ENCODE measurements around the gene MBD4.
"Not testable (repeated sequence)": the region's sequence is repeated elsewhere in the genome, so short reads cannot be mapped to it uniquely, and the experiment has no call there.

MBD4 gene

DNA sequence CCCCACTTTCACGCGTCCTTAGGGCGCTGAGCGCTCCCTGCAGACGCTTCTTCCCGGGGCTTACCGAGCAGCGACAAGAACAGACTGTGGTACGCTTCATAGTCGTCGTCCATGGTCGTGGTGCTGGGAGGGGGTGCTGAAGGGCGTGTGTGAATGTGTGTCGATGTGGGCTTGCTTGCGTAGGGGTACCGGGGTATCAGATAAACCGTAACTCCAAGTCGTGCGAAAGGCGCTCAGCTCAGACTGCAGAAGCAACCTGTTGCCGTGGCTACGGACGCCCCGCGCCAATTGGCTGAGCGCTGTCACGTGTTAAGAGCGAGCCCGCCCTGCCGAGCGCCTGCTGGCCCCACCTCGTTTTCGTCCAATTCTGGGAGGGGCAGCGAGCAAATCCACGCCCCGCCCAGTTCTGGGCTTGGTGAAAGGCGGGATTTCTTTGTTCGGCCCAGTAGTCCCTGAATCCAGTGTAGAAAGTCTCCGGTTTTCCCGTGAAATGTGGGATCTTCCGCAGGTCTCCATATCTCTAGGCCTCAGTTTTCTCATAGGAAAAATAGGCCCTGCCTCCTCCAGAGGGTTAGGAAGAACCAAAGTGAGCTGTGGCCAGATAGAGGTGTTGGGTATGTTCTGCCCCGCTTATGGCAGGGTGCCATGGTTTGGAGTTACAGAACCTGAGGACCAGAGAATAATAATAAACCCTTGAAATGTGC lies 11.2 kb downstream of the MBD4 start, which contains the start of gene EFCAB12:
Gene EFCAB12 (minus strand): TSS at position 261 of the 704 bp plus-strand sequence. CDS start 148 bp downstream, at position 113.
- DNase-seq: peak; percentile 94

DNA sequence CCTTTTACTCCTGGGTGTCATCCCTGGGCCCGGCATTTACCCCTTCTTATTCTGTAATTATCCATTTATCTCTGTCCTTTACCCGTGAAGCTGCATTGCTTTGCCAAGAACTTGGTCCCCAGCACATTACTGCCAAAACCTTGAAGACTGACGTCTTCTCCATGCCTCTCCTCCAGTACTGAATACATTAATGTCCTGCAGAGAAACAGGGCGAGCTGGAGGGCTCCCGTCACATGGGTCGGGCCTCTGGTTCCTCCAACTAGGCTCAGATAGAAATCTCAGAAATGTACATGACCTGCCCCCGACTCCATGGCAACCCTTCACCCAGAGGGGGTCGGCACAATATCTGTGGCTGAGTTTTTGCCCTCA lies 11.8 kb downstream of the MBD4 start:
- no peak for DNase-seq

GRCh38 chr3:129425619-129426018 lies 14.1 kb downstream of the MBD4 start:
- no peak for DNase-seq

DNA sequence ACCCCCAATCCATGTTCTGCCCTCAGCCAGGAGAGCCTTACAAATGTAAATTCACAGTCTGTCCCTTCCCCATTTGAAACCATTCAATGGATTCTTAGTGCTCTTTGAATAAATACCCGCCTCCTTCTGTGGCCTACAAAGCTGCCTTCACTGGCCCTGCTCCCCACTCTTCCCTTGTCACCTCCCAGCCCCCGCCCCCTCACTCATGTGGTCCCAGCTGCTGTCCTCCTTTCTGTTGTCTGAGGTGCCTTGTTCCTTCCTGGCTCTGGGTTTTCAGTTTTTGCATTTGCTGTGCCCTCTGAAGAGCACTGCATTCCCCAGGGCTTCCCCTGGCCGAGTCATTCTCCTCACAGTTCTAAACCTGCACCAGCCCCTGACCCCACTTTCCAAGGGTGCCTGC lies 14.5 kb downstream of the MBD4 start:
- DNase-seq: no peak

DNA sequence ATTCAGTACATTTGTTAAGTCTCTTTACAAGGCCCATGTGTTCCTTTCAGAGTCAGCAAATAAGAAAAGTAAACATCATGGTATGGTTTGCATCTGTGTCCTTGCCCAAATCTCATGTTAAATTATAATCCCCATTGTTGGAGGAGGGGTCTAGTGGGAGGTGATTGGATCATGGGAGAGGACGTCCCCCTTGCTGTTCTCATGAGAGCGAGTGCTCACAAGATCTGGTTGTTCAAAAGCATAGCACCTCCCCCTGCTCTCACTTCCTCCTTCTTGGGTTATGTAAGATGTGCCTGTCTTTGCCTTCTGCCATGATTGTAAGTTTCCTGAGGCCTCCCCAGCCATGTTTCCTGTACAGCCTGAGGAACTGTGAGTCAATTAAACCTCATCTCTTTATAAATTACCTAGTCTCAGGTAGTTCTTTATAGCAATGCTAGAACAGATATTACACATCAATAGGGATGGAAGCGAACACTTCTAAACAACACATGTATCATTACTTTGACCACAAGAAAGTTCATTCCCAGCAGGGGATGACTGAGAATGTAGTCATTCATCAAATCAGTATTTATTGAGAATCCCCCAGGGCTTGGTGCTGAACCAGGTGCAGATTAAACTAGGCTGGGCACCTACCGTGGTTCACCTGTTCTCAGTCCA lies 15.4 kb downstream of the MBD4 start:
- DNase-seq: no peak

DNA sequence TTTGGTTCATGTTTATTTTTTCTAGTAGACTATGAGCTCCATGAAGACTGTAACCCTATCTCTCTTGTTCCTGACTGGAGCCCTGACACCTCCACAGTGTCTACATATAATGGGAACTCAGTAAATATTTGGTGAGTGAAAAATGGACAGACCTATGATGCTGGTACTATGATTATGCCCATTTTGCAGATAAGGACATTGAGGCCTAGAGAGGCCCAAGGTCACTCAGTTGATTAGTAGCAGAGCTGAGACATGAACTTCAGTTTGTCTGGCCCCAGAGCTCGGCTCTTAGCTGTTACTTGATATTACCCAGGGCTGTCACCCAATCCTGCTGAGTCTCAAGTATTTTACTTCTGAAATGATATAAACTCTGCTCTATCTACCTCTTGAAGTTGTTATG lies 16.9 kb downstream of the MBD4 start:
- no peak for DNase-seq

GRCh38 chr3:129421988-129422745 lies 17.6 kb downstream of the MBD4 start:
- no peak for DNase-seq

DNA sequence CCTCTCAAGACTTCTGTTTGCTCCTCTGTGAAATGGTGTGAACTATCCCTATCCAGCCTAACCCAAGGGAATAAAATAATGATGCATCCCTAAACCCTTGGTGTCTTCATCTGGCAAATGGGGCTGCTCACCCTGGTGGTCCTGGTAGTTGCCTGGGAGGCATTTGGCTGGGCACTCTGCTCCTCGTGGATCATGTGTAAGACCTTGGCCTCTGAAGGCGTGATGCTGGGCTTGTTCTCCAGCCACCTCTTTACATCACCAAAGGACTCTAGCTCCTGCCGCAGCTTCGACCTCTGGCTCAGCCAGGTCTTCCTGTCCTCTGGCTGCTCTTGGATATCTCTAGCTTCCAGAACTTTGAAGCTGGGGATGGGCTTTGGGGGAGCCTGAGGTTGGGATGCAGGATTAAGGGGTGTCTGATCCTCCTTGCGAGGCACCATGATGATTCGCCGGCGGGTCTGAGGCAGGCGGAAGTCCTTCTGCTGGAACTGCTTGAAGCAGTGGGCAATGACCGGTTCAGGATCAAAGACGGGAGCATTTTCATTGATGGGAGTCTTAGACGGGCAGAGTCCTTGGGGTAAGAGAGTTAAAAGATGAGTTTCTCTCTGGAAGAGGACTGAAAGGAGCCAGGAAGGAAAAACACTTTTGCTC lies 18.4 kb downstream of the MBD4 start:
- no peak for DNase-seq

- no peak for DNase-seq
Measured at GRCh38 chr3:129419476-129419875, 20.3 kb downstream of the MBD4 start.

DNA sequence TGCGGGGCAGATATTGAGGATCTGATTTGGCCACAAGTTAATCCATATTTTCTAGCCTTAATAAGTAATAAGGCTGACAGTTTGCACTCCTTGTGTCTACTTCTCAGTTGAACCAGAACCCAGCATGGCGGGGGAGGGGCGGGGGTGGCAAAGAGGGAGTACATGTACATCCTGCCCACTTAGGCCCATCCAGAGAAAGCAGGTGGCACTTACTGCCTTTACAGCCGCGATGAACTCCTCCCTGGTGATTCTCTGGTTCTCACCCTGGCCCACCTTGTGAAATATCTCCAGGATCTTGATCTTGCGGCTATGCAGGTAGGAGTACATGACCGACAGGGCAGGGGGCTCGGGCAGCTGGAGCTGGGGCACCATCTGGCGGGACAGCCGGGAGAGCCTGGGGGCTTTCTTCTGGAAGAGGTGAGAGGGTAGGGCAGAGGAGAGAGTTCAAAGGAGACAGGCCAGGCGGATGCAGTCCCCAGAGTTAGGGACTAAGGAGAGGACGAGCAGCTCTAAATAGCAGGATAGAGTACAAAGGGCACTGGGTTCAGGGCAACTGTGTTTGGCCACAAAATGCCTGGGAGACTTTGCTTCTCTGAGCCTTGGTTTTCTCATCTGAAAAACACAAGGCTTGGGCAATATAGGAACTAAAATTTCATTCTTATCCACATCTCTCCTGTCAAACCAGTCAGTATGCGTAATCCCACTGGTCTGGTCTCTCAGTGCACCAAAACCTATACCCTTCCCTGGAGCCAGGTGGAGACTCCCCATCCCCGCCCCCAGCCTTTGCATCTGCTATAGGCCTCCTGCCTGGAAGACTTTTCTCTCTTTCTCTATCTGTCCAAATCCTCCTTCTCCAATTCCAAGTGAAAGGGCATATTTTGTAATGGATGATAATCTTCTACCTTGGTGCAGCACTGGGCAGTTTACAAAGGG lies 21.4 kb downstream of the MBD4 start:
- no peak for DNase-seq

DNA sequence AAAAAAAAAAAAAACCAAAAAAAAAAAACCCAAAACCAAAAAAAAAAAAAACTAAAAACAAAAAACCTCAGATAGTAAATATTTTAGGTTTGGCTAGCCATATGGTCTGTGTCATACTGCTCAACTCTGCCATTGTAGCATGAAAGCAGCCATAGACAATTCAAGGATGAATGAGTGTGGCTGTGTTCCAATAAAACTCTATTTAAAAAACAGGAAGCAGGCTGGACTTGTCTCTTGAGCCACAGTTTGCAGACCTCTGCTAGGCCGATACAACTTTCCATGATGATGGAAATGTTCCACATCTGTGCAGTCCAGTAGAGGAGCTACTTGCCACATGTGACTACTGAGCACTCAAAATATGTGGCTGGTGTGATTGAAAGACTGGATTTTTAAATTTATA lies 22.4 kb downstream of the MBD4 start:
- no peak for DNase-seq

DNA sequence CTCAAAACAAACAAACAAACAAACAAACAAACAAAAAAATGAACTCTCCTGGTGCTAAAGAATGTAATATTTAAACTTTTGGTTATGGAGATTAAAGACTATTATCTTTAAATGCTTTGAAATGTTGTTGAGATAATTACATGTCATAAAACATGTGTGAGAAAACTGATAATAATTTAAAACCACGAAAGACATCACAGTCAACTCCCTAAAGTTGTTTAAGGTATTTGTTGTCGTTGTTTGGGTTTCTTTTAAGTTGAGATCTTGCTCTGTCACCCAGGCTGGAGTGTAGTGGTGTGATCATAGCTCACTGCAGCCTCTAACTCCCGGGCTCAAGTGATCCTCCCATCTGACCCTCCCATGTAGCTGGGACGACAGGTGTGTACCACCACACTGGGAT lies 23.3 kb downstream of the MBD4 start:
- no peak for DNase-seq

DNA sequence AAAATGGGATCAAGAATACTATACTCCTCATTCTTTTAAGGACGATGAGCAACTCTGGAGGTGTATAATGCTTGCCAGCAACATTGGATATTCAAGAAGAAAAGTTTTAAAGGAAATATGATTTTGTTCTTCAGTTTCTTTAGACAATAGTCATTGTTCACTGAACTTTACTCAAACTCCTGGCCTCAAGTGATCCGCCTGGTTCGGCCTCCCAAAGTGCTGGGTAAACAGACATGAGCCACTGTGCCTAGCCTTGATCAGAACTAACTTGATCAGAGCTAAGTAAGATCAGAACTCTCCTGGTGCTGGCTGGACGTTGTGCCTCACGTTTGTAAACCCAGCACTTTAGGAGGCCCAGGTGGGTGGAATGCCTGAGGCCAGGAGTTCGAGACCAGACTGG lies 23.9 kb downstream of the MBD4 start:
- no peak for DNase-seq

GRCh38 chr3:129415378-129415777 lies 24.4 kb downstream of the MBD4 start:
- DNase-seq: no peak

DNA sequence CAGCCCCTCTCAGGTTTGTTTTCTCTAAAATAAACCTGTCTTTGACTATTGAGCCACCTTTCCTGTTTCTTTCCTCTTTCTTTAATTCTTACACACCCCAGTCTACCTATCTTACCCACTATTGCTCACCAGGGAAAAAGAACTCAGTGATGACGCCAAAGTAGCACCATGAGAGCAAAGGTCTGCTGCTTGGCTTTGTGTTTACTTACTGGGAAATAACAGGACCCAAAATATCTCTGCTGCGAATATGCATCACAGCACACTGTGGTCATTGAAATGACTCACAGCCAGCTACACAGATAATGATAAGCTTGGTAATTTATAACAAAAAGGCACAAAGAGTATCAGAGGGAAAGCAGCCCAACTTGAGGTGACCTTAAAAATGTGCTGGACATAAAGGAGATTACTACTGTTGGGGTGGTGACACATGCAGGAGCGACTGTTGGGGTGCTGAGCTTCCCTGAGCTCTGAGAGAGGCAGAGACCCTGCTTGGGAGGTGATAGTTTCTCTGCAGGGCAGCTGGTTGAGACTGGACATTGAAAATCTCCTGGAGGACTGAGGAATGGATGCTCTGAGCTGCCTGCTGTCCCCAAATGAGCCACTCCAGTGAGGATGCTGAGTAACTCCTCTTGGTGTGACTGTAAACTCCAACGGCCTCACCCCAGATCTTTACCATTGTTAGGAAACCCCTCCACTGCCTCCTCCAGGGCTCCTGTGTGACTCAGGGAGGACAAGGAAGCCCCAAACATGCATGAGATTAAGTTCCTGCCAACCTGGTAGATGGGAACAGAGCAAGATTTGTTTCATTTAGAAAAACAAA lies 25.9 kb downstream of the MBD4 start:
- DNase-seq: no peak

DNA sequence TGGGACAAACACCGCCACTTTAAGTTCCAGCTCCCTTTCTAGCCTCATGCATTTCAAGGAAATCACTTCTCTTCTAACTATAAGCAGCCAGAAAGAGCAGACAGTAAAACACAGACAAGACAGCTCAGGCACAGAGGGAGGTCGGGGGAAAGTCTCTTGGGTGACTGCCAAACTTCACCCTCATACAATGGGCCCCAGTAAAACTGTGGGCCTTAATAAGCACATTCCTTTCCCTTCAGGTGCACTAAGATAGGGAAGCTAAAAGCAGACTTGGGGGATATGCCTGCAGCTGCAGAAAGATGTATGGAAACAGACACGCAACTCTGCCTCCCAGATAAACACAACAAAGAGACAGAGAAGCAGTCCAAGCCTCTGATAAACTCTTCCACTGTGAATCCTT lies 26.5 kb downstream of the MBD4 start:
- DNase-seq: not testable (repeated sequence)

- DNase-seq: no peak
Measured at GRCh38 chr3:129412542-129413198, 27.1 kb downstream of the MBD4 start.

GRCh38 chr3:129410971-129411370 lies 28.8 kb downstream of the MBD4 start:
- DNase-seq: no peak

DNA sequence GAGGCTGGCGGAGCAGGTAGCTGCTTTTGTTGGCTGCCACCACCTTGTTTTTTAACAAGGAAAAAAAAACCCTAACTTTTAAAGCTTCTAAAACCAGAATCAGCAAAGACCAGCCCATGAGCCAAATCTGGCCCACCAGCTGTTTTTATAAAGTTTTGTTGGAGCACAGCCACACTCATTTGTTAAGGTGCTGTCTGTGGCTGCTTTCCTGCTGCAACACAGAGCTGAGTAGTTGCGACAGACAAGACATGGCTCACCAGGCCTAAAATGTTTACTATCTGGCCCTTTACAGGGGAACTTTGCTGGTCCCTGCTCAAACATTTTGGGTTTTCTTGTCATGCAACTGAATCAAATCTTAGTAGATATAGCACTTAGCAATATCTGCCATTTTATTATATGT lies 30.2 kb downstream of the MBD4 start:
- DNase-seq: no peak

DNA sequence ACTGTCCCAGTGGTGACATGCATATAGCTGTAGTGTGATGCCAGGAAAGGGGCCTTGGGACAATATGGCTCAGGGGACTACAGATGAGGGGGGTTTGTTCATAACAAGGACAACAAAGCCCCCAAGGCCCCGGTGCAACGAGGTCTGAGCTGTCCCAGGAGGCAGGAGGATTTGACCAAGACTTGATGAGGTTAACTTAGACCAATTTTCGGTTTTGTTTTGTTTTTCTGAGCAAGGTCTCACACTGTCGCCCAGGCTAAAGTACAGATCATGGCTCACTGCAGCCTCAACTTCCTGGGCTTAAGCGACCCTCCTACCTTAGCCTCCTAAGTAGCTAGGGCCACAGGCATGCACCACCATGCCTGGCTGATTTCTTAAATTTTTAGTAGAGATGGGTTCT lies 35.1 kb downstream of the MBD4 start:
- no peak for DNase-seq

DNA sequence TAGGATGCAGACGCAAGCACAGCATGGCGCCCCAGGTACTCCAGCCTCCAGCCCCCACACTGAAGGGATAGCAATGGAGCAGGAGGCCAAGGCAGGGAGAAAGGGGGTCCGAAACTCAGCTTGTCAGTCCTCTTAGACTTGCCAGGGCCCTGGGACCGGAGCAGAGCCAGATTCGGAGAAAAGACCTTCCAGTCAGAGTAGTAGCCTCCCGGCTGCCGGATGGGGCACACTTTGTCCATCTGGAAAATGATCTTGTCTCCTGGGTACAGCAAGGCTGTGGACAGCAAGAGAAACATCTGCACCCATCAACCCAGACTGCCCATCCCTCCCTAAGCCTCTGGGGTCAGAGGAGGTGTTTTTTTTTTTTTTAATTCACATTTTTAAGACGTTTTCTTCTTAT lies 35.6 kb downstream of the MBD4 start:
- no peak for DNase-seq

All from activated CD4-positive, alpha-beta T cell treated with anti-CD3 and anti-CD28 coated beads for 48 hours (primary cell).